HG03575 (cell line): ENCODE data around the gene VPREB3.

Source experiments
- ATAC-seq: cut with Tn5 transposase; IDR thresholded peaks from one replicate; pipeline ENCODE4 v1.9.1; 2021; ENCODE audit not compliant: unreplicated experiment, insufficient number of reproducible peaks, low FRiP score; ENCODE audit errors: extremely low read depth

Gene VPREB3

GRCh38 chr22:23783265-23784150 lies 29.3 kb upstream of the VPREB3 start:
- no peak for ATAC-seq

DNA sequence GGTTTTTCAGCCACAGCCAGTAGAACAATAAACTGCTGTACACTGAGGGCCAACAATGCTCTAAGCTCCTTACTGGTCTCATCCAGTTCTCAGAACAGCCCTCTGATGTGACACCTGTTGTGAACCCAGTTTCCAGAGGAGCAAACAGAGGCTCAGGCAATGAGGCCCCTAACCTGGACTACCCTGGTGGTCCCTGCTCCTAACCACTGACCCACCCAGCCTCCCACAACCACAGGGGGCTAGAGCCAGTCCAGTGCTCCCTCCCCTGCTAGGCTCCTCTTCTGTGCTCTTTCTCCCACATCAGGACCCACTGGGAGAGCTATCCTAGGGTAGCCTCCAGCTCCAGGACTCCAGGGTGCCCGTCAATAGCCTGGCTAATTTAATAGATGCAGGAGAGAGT lies 28.5 kb upstream of the VPREB3 start:
- no peak for ATAC-seq

- no peak for ATAC-seq
Observed at GRCh38 chr22:23782252-23782651, 28.0 kb upstream of the VPREB3 start.

- no peak for ATAC-seq
Observed at GRCh38 chr22:23781511-23782183, 27.4 kb upstream of the VPREB3 start.

- ATAC-seq: no peak
Observed at GRCh38 chr22:23781065-23781464, 26.8 kb upstream of the VPREB3 start.

DNA sequence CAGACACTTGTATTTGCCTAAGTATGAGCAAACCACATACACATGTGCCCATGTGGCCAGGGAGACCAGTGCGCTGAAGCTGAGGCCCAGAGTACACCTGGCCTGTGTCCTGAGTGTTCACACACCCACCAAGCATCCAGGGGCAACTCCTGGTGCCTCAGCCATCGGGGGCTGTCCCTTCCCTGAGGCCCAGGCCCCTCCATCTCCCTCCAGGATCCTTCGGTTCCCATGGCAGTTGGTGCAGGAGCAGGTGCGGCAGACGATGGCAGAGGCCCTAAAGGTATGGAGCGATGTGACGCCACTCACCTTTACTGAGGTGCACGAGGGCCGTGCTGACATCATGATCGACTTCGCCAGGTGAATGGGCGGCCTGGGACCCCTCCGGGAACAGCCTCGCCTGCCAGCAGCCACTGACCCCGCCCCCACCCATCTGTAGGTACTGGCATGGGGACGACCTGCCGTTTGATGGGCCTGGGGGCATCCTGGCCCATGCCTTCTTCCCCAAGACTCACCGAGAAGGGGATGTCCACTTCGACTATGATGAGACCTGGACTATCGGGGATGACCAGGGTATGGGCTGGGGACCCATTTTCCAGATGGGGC lies 26.0 kb upstream of the VPREB3 start:
- no peak for ATAC-seq

DNA sequence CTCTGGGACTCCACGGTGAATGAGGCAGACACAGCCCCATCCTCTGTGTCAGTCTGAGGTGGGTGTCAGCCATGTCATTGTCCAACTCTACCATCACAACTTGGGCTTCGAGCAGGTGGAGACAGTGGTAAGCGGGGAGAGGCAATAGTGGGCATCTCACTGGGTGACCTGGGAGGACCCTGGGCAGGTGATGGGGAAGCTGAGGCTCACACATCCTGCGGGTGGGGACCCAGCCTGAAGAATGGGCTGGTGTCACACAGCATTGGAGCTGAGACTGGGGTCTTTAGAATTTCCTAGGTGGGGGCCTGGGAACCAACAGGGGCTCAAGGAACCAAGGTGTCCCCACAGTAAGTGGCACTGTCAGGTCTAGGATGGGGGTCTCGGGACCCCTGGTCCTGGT lies 25.5 kb upstream of the VPREB3 start:
- no peak for ATAC-seq

- ATAC-seq: no peak
Observed at GRCh38 chr22:23779083-23779482, 24.9 kb upstream of the VPREB3 start.

GRCh38 chr22:23778577-23778900 lies 24.3 kb upstream of the VPREB3 start:
- no peak for ATAC-seq

DNA sequence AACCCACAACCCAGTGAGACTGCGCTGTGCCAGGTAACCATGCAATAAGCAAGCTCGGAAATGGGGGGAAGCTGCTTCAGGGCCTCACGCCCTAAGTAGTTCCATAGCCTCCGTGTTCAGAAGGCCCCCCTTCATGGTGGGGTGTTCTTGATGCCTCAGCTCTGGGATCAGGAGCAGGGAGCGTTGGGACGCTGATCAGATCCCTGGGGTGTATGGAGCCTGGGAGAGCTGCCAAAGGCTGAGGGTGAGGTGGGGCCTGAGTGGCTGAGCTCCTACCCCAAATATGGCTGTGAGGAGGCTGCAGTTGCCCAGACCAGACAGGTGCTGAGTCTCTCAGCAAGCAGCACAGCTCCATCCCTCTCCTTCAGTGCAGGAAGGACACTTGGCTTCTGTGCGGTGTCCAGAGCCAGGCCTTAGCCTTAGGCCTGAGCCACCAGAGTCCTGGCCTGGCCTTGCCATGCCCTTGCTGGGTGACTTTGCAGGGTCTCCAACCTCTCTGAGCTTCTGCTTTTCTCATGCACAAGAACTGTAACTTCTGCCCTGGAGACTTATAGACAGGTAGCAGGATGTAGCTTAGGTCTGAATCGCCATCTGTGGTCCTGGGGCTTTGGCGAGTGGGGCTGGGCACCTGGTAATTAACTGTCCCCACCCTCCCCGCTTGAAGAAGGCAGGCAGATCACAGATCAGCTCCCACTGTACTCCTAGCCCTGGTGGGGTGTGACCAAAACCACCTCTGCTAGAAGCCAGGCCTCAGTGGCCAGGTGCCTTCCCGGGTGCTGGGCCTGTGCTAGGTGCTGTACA lies 23.8 kb upstream of the VPREB3 start:
- ATAC-seq: no peak

DNA sequence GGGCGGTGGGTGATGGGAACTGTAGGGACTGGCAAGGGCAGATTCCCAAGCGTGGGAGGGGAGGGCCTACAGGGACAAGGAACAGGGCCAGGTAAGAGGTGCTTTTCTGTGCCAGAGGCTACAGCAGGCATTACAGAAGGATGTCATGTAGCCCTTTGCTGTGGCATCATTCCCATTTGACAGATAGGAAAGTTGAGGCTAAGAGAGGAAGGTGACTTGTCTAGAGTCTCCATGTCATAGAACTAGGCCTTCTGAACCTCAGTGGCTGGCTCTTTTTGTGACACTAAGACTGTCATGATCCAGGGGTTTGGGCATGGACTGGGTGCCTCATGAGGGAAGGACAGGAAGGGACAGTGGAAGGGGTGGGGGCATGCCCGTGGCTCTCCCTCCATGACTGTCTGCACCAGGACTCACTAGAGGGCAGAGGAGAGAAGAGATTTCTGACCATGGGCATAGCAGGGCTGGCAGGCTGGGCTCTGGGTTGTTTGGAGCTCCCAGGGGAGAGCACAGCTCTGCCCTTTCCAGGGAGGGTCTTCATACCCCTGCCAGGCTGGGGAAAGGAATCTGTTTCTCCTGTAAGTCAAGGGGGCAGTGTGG lies 21.7 kb upstream of the VPREB3 start:
- ATAC-seq: no peak

GRCh38 chr22:23774922-23775436 lies 20.8 kb upstream of the VPREB3 start:
- ATAC-seq: no peak

- no peak for ATAC-seq
Observed at GRCh38 chr22:23774114-23774921, 20.1 kb upstream of the VPREB3 start.

- no peak for ATAC-seq
Observed at GRCh38 chr22:23773483-23774113, 19.4 kb upstream of the VPREB3 start.

DNA sequence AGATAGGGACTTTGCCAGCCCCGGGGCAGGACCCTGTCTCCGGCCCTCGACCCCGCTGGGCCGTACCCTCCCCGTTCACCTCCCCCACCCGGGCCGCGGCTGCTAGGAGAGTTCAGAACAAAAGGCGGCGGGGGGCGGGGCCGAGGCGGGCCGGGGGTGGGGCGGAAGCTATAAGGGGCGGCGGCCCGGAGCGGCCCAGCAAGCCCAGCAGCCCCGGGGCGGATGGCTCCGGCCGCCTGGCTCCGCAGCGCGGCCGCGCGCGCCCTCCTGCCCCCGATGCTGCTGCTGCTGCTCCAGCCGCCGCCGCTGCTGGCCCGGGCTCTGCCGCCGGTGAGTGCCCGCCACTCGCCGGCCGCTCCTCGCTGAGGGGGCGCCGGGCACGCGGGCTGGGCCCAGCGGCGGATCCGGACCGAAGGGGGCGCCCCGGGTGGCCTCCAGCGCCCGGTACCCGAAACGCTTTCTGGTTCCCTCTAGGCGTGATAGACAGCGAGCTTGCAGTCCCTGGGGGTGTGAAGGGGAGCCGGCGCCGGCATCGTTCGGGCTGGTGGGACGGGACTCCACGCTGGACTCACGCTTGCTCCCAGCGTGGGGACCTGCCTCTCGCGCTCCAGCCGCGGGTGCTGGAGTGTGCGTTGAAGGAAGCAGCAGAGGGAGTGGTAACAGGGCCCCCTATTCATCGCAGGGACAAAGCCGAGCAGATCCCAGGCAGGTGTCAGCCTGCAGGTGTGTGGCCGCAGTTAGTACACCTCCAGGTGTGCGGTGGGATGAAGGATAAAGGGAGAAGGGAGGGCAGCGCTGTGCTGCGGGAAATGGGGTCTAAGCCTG lies 18.6 kb upstream of the VPREB3 start, which contains the start of gene MMP11:
Gene MMP11 (plus strand): TSS at position 201 of the 825 bp plus-strand sequence. CDS start 22 bp downstream, at position 223.
- no peak for ATAC-seq

- ATAC-seq: no peak
Observed at GRCh38 chr22:23772315-23772648, 18.1 kb upstream of the VPREB3 start.
